Measurements from ENCODE around the gene TAC4. TPM values are rescaled to one million over a fixed set of nuclear protein-coding genes. Genes with fewer than 3 reads are reported as not detected.

The TAC4 gene
- total RNA-seq, 1 donor from 2014 or later: not detected

DNA sequence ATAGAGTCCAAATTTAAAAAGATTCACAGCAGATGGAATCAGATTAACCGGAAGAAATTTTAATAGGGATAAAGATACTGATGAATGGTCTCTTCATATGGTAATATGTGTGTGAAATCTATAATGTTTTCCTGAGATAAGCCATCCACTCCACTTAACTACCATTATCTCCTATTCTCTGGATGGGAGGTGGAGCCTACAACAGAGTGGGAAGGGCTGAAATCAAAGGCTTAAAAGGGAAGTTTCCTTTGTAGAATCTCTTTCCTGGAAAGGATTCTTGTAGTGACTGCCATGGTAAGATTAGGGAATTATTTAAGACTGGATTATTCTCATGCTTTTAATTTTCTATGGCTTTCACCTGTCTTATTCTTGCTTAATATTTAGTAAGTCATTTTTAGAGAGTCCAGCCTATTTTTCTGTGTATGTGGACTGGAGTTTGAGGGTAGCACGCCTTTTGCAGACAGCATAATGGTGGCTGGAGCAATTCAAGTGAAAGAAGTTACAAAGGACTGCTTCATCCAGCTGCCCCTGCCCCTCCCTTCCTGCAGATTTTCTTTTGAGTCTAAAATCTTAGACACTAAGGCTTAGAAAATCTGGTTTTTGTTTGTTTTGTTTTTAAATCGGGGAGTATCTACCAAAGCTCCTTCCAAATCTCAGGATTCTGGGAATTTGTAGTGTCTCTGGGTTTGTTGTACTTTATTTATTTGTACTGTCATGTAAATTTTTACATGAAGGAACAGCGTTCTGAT is 32.9 kb downstream of the TAC4 start:
- DNase-seq (ENCODE audit: low spot score): no peak

DNA sequence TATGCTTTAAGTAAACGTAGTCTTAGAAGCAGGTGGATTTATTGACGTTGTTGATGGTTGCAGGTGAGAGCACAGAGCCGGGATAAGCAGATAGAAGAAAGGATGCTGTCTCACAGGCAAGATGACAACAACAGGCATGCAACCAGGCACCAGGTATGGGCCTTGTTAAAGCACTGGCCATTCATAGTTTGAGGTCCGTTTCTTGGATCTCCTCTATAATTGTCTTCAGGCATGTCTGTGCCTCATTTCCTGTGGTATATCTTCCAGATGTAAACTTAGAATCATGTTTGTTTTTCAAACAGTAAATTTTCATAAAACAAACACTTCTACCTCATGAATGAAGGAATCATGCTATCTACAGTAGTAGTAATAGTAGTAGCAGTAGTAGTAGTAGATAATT is 38.8 kb downstream of the TAC4 start:
- DNase-seq (ENCODE audit: low spot score): no peak

DNA sequence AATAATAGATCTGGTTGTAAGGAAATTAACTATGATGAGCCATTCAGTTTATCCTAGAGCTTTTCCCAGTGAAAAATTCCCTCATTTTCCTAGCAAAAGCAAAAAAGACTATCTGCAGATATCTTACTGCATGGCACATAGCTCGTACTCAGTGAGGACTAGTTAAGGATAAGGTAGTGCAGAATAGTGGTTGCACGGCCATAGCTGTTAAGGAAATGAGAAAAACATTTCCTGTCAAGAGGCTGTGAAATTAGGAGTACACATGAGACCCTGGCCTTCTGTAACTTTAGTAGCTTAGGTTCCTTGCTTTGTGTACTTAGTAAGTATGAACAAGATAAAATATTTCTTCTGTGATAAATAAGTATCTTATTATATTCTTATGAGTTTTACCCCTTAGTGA is 49.1 kb downstream of the TAC4 start:
- DNase-seq (ENCODE audit: low spot score): no peak

DNA sequence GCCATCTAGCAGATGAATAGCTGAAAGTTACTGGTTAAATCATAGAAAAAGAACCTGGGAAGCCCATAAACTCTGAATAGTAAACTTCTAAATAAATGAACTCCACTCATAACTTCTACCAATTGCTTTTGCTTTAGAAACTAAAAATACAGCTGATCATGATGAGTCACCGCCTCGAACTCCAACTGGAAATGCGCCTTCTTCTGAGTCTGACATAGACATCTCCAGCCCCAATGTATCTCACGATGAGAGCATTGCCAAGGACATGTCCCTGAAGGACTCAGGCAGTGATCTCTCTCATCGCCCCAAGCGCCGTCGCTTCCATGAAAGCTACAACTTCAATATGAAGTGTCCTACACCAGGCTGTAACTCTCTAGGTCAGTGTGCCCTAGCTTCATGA is 49.7 kb downstream of the TAC4 start:
- no peak for DNase-seq (ENCODE audit: low spot score)

DNA sequence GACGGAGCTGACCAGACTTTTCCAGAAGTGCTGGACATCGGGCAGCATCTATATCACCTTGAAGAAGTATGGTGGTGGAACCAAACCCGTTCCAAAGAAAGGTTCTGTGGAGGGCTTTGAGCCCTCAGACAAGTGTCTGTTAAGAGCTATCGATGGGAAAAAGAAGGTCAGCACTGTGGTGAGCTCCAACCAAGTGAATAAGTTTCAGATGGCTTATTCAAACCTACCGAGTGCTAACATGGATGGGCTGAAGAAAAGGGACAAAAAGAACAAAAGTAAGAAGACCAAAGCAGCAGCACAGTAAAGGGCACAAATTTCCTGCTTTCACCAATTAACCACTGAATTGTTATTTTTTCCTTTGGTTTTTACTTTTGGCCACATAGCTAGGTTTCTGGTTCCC is 52.5 kb downstream of the TAC4 start:
- DNase-seq (ENCODE audit: low spot score): no peak

DNA sequence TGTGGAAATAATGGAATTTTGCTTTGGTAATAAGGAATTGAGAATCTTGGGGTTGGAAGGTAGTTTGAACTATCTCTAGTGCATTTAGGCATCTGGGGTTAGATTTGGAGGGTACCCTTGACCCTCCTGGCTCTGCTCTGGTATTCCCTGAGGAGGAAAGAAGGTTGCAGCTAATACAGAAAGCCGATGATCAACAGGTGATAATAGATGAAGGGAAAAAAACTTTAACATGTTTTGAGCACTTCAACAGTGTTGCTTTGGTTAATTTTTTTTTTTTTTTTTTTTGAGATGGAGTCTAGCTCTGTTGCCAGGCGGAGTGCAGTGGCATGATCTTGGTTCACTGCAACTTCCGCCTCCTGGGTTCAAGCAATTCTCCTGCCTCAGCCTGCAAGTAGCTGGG is 54.6 kb downstream of the TAC4 start:
- DNase-seq (ENCODE audit: low spot score): no peak

DNA sequence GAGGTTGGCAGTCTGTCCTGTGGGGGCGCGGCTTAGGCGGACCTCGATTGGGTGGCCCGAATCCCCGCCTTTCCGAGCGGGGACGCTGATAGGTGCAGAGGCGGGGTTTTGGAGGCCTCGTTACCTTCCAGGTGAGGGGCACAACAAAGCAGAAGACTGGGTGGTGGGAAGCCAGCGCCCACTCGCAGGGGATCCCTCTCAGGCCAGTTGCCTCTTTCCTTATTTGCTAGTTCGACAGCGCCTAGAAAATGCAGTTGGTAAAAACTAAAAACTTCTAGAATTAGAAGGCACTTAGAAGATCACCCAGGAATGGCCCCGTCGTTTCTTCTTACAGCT is 58.7 kb downstream of the TAC4 start:
- DNase-seq (ENCODE audit: low spot score): no peak

DNA sequence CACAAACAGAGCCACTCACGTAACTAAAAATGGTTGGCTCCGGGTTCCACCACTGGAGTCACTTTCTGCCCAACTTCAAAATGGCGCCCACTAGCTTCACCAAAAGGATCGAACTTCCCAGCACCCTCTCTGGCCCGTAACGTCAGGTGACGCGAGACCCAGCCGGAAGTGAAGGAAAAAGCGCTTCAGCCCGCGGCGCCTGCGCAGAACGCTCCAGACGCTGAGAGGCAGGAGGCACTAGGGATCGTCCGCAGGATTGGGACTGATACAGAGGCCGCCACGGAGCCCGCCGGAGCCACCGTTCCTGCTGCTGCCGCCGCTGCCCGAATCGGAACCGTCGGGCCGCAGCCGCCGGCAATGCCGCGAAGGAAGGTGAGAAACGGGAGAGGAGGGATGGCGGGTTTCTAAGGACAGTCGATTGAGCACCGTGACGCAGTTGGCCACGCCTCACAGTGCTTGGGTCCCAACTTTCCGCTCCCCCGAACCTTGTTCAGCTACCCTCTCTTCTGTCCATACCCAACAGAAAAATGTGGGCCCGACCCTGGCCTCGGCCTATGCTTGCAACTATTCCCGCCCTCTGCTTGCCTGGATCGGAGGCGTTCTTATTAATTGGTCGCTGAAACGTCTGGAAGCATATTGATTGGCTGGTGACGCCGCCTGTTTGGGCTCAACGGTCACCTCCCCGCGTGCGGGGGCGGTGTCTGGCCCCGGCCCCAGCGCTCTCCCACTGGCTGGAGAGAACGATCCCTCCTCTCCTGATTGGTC is 59.2 kb downstream of the TAC4 start, which contains the start of gene KAT7:
KAT7 (plus strand) TSS at position 204 of the 765 bp plus-strand sequence; CDS start at position 358, 154 bp downstream.
- peak; percentile 99 for DNase-seq (ENCODE audit: low spot score)

Other genes with a start within 250 kb of the TAC4 start
- gene SPOP, start 170.0 kb downstream of the TAC4 start, total RNA-seq: 44.2 TPM
- 44.5 TPM for gene SLC35B1, start 140.1 kb downstream of the TAC4 start, total RNA-seq
- 5.9 TPM for gene FAM117A, start 83.9 kb downstream of the TAC4 start, total RNA-seq
- gene KAT7, start 59.4 kb downstream of the TAC4 start, total RNA-seq: 34.9 TPM
- 0.55 TPM for gene DLX4, start 121.1 kb upstream of the TAC4 start, total RNA-seq
- 0.48 TPM for gene DLX3, start 147.2 kb upstream of the TAC4 start, total RNA-seq
- gene ITGA3, start 208.0 kb upstream of the TAC4 start, total RNA-seq: 14.4 TPM
- 41.9 TPM for gene PDK2, start 247.3 kb upstream of the TAC4 start, total RNA-seq